HAP-1 (cell line): ENCODE data around the gene UNCX.

Source experiments
- DNase-seq, 2 experiments: peaks; one replicate each; pipeline ENCODE4 v3.0.0-alpha.2; 2016 to 2020; ENCODE audit warnings: low spot score in 2 of 2
- H3K27me3 ChIP-seq: fragments of 250-450 bp; sonication (Bioruptor Pico); 2 replicates; pipeline ENCODE4 v1.5.1; 2020; ENCODE audit warnings: low read depth, mild to moderate bottlenecking, moderate library complexity
- H3K36me3 ChIP-seq: fragments of 250-450 bp; sonication (Bioruptor Pico); replicated peaks from 2 replicates; pipeline ENCODE4 v1.5.1; 2020; ENCODE audit warnings: mild to moderate bottlenecking
- H3K4me1 ChIP-seq: fragments of 250-450 bp; sonication (Bioruptor Pico); 2 replicates; pipeline ENCODE4 v1.5.1; 2020; ENCODE audit warnings: mild to moderate bottlenecking
- H3K4me3 ChIP-seq: fragments of 250-450 bp; sonication (Bioruptor Pico); 2 replicates; pipeline ENCODE4 v1.5.1; 2020; ENCODE audit warnings: mild to moderate bottlenecking, moderate library complexity
- H3K9me3 ChIP-seq: fragments of 250-450 bp; sonication (Bioruptor Pico); 2 replicates; pipeline ENCODE4 v1.5.1; 2020; ENCODE audit warnings: mild to moderate bottlenecking, moderate library complexity
- in situ Hi-C: fragments of 300-500 bp; cut with MboI; formaldehyde crosslinking; loops from 3 replicates; pipeline ENCODE4 v1.14.3; 2020; ENCODE audit warnings: low sequenced_read_pairs, inconsistent platforms, mixed read lengths

Gene UNCX

DNA sequence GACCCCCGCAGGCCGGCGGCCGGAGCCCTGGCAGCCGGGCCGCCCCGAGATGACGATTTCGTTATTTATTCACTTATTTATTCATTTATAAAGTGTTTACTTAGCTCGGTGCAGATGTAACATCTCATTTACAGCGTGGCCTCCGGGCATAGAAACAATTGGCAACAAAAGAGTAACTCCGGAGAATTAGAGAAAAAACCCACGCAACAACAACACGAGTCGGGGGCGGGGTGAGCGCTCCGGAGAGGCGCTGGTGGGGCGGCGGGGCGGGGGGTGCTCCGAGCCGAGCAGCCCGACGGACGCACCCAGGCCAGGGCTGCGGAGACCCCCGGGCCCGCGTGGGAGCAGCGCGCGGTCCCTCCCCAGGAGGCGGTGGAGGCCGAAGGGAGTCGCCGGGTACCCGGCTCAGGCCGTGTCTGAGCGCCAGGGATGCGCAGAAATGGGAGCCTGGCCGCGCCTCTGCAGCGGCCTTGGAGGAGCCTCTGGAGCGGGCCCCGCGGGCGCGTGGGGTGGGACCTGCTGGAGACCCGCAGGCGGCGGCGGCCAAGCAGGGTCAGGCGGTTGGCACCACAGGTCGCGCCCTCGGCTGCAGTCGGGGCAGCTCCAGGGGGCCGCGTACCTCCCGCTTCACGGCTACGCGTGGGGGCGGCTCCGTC, 14.3 kb downstream of the UNCX start:
- DNase-seq = no peak
- Histone ChIP-seq H3K4me3 (no peak overlapping the region), H3K36me3 (no peaks in the 10 kb centered on the region), H3K4me1 (no peaks in the 10 kb centered on the region), H3K27me3 (peaks cover 68% of the 10 kb centered on the region), H3K9me3 (no peaks in the 10 kb centered on the region)
- in situ Hi-C loops = no loop called here

DNA sequence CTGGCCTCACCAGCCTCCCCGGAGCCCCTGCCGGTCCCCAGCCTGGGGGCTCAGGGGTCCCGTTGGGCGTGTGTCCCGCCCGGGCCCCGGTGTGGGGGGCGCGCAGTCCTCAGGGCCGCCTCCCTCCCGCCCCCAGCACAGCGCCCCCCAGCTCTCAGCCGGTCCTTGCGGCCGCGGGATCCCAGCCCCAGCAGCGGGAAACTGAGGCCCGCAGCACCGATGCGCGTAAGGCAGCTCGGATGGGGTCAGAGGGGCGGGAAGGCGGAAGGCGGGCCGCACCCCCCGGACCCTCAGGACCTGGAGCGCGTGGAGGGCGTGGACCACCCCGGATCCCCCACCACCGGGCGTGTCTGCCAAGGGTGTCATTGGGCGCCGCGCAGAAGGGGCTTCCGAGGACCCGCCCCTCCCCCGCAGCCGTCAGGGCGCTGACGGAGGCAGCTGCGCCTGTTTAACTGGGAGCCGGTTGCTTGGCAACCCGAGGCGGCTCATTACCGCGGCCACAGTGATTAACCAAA, 14.9 kb downstream of the UNCX start:
- in situ Hi-C loops = no loop called here
- peak in 1 of 2 experiments; percentile 50 for DNase-seq
- Histone ChIP-seq H3K36me3 (no peaks in the 10 kb centered on the region), H3K4me1 (no peaks in the 10 kb centered on the region), H3K27me3 (peaks cover 62% of the 10 kb centered on the region), H3K9me3 (no peaks in the 10 kb centered on the region), H3K4me3 (no peak overlapping the region)

DNA sequence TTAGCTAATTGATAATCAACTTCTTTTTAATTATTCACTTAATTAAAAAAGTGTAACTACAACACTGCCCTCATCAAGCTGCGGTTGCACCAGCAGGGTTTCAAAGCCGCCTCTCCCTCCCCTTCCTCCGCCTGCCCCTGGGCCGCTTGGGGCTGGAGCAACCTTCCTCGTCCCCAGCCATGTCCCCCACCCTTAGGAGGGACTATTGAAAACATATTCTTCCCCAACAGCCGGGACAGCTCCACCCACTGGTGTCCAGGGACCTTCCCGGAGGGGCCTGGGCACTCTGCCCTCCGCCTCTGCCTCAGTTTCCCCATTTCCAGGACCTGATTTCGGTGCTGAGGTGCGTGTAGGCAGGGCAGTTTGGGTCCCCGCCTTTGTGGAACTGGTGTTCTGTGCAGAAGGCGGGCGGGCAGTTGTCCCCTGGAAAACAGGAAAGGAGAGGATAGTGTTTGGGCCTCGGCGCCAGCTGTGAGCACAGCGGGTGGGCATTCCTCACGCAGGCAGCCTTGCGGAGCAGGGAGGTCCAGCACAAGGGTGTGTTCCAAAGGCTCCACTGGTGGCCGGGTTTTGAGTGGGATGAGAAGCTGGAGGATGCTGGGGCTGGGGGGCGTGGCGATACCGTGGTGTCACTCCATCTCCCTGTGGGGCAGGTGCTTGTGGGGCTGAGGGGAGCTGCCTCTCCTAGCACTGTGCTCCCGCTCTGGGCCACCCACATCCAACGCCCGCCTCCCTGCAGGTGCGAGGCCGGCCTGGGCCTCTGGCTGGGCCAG, 15.7 kb downstream of the UNCX start:
- DNase-seq = no peak
- Histone ChIP-seq H3K27me3 (peaks cover 55% of the 10 kb centered on the region), H3K4me3 (no peak overlapping the region), H3K36me3 (no peaks in the 10 kb centered on the region), H3K4me1 (no peaks in the 10 kb centered on the region), H3K9me3 (no peaks in the 10 kb centered on the region)
- in situ Hi-C loops = no loop called here

DNA sequence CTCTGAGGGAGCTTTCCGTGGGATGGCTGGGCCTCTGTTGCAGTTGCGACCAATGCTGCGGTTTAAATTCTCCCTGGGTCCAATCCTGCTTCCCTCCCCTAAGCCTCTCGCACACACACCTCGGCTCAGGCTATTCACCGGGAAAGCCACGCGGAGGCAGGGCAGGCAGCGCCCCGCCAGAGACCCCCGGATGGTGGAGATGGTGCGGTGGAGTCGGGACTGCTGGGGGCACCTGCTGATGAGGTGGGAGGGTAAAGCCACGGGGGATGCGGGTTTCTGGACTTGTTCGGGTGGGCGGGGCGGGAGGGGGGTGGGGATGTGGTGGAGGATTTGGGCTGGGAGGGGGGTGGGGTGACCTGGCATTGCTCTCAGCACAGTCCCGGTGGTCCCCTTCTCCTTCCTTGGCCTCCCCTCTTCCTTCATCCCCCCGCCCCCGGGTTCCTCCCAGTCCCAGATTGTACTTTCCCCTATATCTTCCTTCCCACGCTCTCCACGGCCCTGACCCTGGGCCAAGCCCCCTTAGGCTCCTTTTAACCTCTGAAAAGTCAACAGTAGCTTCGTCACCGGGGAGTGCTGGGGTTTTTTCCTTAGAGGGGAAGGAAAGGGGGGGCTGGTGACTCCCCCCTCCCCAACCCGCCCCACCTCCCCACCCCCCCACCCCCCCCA, 16.4 kb downstream of the UNCX start:
- no peaks in the 10 kb centered on the region for H3K9me3 ChIP-seq
- DNase-seq = no peak
- no peaks in the 10 kb centered on the region for H3K36me3 ChIP-seq
- no peaks in the 10 kb centered on the region for H3K4me1 ChIP-seq
- peaks cover 51% of the 10 kb centered on the region for H3K27me3 ChIP-seq
- H3K4me3 ChIP-seq = no peak overlapping the region
- in situ Hi-C loops = no loop called here

DNA sequence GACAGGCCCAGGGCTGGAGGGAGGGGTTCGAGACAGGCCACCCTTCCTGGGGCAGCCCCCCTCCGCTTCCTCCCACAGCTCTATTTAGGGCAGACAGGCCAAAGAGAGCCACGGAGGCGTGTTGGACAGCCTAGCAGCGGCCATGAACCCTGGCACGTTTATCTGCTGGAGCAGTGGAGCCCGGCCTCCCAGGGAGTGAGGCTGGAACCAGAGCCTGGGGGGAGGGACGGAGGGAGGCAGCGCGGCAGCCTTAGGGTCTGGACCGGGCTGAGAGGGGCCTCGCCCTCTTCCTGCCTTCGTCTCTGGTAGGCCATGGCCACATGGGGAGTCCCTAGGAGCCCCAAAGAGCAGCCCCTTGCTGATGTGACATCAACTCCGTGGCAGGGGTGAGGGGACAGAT, 17.1 kb downstream of the UNCX start:
- Histone ChIP-seq H3K27me3 (peaks cover 49% of the 10 kb centered on the region), H3K36me3 (no peaks in the 10 kb centered on the region), H3K4me1 (no peaks in the 10 kb centered on the region), H3K9me3 (no peaks in the 10 kb centered on the region), H3K4me3 (no peak overlapping the region)
- in situ Hi-C loops = no loop called here
- no peak for DNase-seq

DNA sequence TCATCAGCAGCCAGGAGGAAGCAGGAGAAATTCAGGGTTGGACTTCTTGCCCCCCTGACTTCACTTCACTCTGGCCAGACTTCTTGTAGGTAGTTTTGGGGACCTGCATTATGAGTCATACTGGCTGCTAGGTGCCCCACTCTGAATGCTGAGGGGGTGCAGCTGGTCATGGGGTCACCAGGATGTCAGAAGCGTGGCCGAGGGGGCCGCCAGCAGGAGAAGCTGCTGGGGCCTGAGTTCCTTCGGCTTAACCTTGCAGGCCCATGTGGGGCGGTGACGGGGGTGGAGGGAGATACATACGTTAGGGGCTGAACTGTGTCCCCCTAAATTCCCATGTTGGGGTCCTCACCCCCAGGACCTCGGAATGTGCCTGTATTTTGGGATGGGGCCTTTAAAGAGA, 18.2 kb downstream of the UNCX start:
- in situ Hi-C loops = no loop called here
- Histone ChIP-seq H3K9me3 (no peaks in the 10 kb centered on the region), H3K36me3 (no peaks in the 10 kb centered on the region), H3K4me3 (no peak overlapping the region), H3K4me1 (no peaks in the 10 kb centered on the region), H3K27me3 (peaks cover 50% of the 10 kb centered on the region)
- no peak for DNase-seq

DNA sequence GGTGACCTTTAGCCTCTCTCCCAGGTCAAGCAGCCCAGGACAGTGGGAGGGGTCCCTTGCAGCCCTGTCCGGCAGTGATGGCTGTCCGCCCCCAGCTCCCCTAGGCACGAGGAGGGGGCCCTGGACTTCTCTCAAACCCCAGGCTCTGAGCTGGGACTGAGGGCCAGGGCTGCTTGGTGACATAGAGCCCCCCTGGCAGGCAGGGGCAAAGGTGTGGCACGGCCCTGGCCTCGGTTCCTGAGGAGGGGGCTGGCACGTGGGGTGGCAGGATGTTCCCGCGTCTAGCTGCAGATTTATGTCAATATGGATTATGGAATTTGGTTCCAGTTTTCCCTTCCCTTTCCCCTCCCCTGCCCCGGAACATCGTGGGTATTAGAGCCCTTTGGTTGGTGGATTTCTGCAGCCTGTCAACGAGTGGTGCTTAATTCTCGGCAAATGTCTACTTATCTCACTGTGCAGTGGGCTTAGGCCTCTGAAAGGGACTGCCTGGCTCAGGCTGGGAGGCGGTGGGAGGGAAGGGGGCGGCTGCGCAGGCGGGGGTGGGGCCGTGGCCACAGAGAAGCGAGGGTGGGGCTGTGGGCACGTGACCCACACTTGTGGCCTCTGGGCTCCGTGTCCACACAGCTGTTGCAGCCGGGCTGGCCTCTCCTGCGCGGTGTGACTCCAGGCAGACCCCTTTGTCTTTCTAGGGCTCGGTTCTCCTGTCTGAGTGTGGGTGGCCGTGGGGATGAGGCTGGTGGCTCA, 19.3 kb downstream of the UNCX start:
- Histone ChIP-seq H3K4me3 (no peak overlapping the region), H3K4me1 (no peaks in the 10 kb centered on the region), H3K27me3 (peaks cover 50% of the 10 kb centered on the region), H3K36me3 (no peaks in the 10 kb centered on the region), H3K9me3 (no peaks in the 10 kb centered on the region)
- in situ Hi-C loops = no loop called here
- peak in 1 of 2 experiments; percentile 27 for DNase-seq

DNA sequence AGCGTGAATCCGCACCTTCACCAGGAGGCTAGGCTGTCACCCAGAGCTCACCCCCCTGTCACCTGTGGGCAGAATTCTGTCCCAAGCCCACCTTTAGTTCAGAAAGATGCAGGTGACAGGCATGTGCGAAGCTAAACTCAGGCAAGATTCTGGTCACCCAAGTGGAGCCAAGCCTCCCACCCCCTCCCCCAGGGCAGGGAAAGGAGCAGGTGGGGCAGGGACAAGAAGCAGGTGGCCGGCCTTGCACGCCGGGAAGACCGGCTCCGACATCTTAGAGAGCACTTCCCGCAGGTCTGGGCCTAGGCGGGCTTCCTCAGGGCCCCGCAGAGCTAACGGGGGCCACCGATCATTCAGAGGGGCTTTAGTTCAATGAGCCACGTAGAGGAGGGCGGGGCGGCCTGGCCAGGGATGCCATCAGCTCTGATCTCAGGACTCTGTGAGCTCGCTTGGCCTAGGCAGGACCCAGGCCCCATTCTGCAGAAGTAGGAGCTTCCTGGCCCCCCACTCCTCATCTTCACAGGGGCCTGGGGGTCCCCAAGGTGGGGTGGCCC, 19.9 kb downstream of the UNCX start:
- Histone ChIP-seq H3K27me3 (peaks cover 52% of the 10 kb centered on the region), H3K36me3 (no peaks in the 10 kb centered on the region), H3K4me1 (no peaks in the 10 kb centered on the region), H3K9me3 (no peaks in the 10 kb centered on the region), H3K4me3 (no peak overlapping the region)
- no peak for DNase-seq
- in situ Hi-C loops = no loop called here

DNA sequence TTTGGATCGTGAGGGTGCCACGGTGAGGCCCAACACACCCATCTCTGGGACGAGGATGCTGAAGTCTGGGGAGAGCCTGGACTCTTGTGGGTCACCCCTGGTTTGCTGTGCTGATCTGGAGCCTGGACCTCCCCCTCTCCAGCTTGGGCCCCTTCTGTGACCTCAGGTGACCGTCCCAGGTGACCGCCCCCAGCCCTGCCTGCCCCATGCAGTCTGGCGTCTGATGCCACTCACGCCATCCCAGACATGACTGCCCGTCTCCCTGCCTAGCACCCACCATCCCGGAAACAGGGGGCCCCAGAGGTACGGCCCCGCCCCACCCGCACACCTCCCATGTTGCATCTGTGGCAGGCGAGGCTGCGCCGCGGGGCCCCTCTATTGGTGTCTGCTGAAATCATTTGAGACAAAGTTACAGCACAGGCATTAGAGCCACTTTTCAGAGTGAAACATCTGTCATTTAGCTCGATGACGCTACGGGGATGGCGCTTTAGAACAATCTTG, 21.1 kb downstream of the UNCX start:
- Histone ChIP-seq H3K36me3 (no peaks in the 10 kb centered on the region), H3K27me3 (peaks cover 48% of the 10 kb centered on the region), H3K4me3 (no peak overlapping the region), H3K9me3 (no peaks in the 10 kb centered on the region), H3K4me1 (no peaks in the 10 kb centered on the region)
- DNase-seq = no peak
- in situ Hi-C loops = no loop called here

DNA sequence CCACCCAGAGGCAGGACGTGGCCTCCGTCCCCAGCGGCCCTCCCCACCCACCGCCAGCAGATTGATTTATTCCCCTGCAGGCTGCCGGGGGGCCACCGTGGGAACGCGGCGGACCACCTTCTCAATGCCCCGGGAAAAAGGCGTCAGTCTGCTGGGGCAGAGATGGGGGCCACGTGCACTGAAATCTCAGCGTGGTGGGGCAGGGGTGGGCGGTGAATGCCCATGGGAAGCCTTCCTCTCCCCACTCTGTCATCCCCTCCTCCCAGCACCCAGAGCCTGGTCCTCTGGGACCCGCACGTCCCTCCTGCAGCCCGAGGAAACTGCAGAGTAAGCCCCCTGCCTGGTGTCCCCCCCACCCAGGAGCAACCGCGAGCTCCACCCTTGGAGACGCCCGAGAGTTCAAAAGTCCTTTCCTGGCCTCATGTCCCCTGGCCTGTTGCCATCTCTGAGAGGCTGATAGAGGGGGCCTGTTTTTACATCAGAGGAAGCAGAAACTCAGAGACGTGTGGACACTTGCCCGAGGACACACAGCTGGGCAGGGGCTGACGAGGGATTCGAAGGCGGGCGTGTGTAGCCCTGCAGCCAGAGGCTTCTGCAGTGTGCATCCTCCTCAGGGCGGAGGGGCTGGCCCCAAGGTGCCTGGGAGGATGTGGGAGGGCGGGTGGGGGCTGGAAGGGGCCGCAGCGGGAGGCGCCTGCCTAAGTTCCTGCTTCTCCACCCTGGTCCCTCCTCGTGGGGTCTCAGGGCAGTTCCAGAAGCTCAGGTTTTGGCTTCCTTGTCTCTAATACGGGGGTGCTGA, 21.8 kb downstream of the UNCX start:
- peaks cover 52% of the 10 kb centered on the region for H3K27me3 ChIP-seq

DNA sequence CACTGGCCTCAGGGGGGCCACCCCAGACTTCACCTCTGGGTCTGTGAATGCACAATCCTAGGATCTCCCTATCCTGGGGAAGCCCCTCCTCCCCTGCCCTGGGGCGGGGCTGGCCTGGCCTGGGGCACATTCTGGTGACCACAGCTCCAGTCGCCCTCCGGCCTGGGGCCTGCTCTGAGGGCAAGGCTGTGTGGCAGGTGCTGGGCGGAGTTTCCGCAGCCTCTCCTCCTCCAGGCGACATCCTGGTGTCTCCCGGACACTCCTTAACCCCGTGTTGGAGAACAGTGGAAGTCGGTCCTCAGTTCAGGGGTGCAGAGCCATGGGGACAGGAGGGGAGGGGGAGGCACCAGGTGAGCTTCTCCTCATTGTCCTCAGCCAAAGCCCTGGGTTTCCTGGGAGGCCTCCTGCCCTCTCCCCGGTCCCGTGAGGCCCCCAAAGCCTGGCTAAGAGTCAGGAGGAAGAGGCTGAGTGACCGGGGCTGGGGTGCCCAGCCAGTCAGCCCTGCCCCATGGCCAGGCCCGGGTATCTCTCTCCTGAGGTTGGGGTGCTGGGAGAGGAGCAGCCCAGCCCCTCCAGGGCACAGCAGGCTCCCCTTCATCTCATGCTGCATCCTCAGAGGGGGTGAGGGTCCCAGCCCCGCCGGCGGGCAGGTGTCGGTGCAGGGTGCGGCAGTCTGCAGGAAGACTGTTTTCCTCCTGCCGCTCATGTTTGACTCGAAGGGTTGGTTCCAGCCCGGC, 22.6 kb downstream of the UNCX start:
- in situ Hi-C loops = no loop called here
- peaks cover 51% of the 10 kb centered on the region for H3K27me3 ChIP-seq

More for the DNA sequence above, 21.8 kb downstream of the UNCX start:
- no peak for DNase-seq
- in situ Hi-C loops = no loop called here
- H3K9me3 ChIP-seq = no peaks in the 10 kb centered on the region
- no peaks in the 10 kb centered on the region for H3K36me3 ChIP-seq
- no peak overlapping the region for H3K4me3 ChIP-seq
- no peaks in the 10 kb centered on the region for H3K4me1 ChIP-seq

DNA sequence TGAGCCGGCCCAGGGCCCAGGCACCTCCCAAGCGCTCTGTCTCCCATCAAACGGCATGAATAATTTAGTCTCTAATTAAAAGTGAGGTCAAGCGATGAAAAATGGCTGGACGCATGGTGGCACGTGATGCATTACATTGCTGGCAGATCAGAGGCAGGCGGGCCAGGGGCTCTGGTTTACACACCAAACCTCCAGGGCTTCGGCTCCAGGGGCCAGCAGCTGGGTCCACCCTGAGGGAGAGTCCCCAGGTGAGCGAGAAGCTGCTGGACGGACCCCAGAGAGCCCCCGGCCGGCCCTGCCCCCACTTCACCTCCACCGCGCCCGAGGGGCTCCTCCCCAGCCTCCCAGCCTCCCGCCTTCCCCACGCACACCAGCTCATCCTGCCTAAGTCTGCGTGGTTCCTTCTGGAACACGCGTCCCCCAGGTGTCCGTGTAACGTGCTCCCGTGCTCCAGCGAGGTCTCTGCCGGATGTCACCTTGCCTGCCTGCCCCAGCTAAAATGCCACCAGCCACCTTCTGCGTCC, 23.2 kb downstream of the UNCX start:
- no peaks in the 10 kb centered on the region for H3K36me3 ChIP-seq
- no peaks in the 10 kb centered on the region for H3K9me3 ChIP-seq
- in situ Hi-C loops = no loop called here
- no peaks in the 10 kb centered on the region for H3K4me1 ChIP-seq
- peaks cover 53% of the 10 kb centered on the region for H3K27me3 ChIP-seq
- H3K4me3 ChIP-seq = no peak overlapping the region
- no peak for DNase-seq

More for the DNA sequence above, 22.6 kb downstream of the UNCX start:
- DNase-seq = no peak
- no peaks in the 10 kb centered on the region for H3K36me3 ChIP-seq
- no peaks in the 10 kb centered on the region for H3K4me1 ChIP-seq
- H3K4me3 ChIP-seq = no peak overlapping the region
- no peaks in the 10 kb centered on the region for H3K9me3 ChIP-seq
